Stomach smooth muscle (tissue), 2 donors: Measurements from ENCODE around the gene ALOXE3.
"Not testable (repeated sequence)": the region's sequence is repeated elsewhere in the genome, so short reads cannot be mapped to it uniquely, and the experiment has no call there.

ENCODE experiments used
- H3K27ac ChIP-seq: one replicate; pipeline ENCODE4 v1.7.0; 2013; ENCODE audit warnings: mild to moderate bottlenecking, low read length, inconsistent platforms
- H3K27me3 ChIP-seq, 2 donors: one replicate each; pipeline ENCODE4 v1.7.0; 2013; ENCODE audit warnings: low read length in 2 of 2; ENCODE audit not compliant: insufficient read depth in 2 of 2, control insufficient read depth in 1 of 2
- H3K36me3 ChIP-seq, 2 donors: one replicate each; pipeline ENCODE4 v1.7.0; 2013; ENCODE audit warnings: low read length in 2 of 2; ENCODE audit not compliant: control insufficient read depth in 2 of 2, insufficient read depth in 2 of 2
- H3K4me1 ChIP-seq: one replicate; pipeline ENCODE4 v1.7.0; 2013; ENCODE audit warnings: low read length; ENCODE audit not compliant: control insufficient read depth, insufficient read depth
- H3K4me3 ChIP-seq, 2 donors: one replicate each; pipeline ENCODE4 v1.7.0; 2013; ENCODE audit warnings: low read length in 2 of 2
- H3K9ac ChIP-seq, 2 donors: one replicate each; pipeline ENCODE4 v1.7.0; 2013; ENCODE audit warnings: low read length in 2 of 2, mild to moderate bottlenecking in 1 of 2
- H3K9me3 ChIP-seq, 2 donors: one replicate each; pipeline ENCODE4 v1.7.0; 2013; ENCODE audit warnings: low read length in 2 of 2; ENCODE audit not compliant: control insufficient read depth in 2 of 2
- donor health status: healthy.
- donor health status: Pancreatic carcinoma.

ALOXE3 gene

GRCh38 chr17:8066841-8067775 is 51.2 kb downstream of the ALOXE3 start:
- Histone ChIP-seq H3K4me1 (no peaks in the 10 kb centered on the region), H3K27ac (no peak overlapping the region), H3K4me3 (no peak overlapping the region), H3K27me3 (peaks cover 33 to 37% of the 10 kb centered on the region in 2 donors), H3K9ac (no peak overlapping the region), H3K36me3 (no peaks in the 10 kb centered on the region), H3K9me3 (no peaks in the 10 kb centered on the region)

GRCh38 chr17:8064561-8065019 is 53.7 kb downstream of the ALOXE3 start:
- no peaks in the 10 kb centered on the region for H3K4me1 ChIP-seq
- H3K9ac ChIP-seq = no peak overlapping the region
- no peaks in the 10 kb centered on the region for H3K9me3 ChIP-seq
- H3K27me3 ChIP-seq = peaks cover 39 to 45% of the 10 kb centered on the region in 2 donors
- no peaks in the 10 kb centered on the region for H3K36me3 ChIP-seq
- no peak overlapping the region for H3K4me3 ChIP-seq
- H3K27ac ChIP-seq = no peak overlapping the region

GRCh38 chr17:8063761-8064534 is 54.4 kb downstream of the ALOXE3 start:
- no peaks in the 10 kb centered on the region for H3K36me3 ChIP-seq
- H3K27me3 ChIP-seq = peaks cover 44 to 51% of the 10 kb centered on the region in 2 donors
- H3K27ac ChIP-seq = no peak overlapping the region
- no peaks in the 10 kb centered on the region for H3K9me3 ChIP-seq
- no peaks in the 10 kb centered on the region for H3K4me1 ChIP-seq
- no peak overlapping the region for H3K4me3 ChIP-seq
- H3K9ac ChIP-seq = no peak overlapping the region

GRCh38 chr17:8062807-8063483 is 55.4 kb downstream of the ALOXE3 start:
- Histone ChIP-seq H3K9ac (no peak overlapping the region), H3K4me3 (no peak overlapping the region), H3K36me3 (no peaks in the 10 kb centered on the region)

GRCh38 chr17:8062435-8062806 is 55.9 kb downstream of the ALOXE3 start:
- peaks cover 54 to 60% of the 10 kb centered on the region in 2 donors for H3K27me3 ChIP-seq
- no peaks in the 10 kb centered on the region for H3K9me3 ChIP-seq
- H3K4me1 ChIP-seq = peaks cover 5% of the 10 kb centered on the region
- H3K36me3 ChIP-seq = no peaks in the 10 kb centered on the region
- H3K4me3 ChIP-seq = no peak overlapping the region
- H3K9ac ChIP-seq = no peak overlapping the region
- H3K27ac ChIP-seq = no peak overlapping the region

More at GRCh38 chr17:8062807-8063483, 55.4 kb downstream of the ALOXE3 start:
- Histone ChIP-seq H3K27ac (no peak overlapping the region), H3K9me3 (no peaks in the 10 kb centered on the region), H3K4me1 (peaks cover under 1% of the 10 kb centered on the region), H3K27me3 (peaks cover 51 to 58% of the 10 kb centered on the region in 2 donors)

- not testable (repeated sequence) for H3K9ac ChIP-seq, H3K4me1 ChIP-seq, H3K27ac ChIP-seq, H3K9me3 ChIP-seq, H3K36me3 ChIP-seq, H3K4me3 ChIP-seq
- H3K27me3 ChIP-seq = peaks cover 57 to 63% of the 10 kb centered on the region in 2 donors
These were observed 56.5 kb downstream of the ALOXE3 start for GRCh38 chr17:8061851-8062250.

GRCh38 chr17:8060274-8060673 is 58.0 kb downstream of the ALOXE3 start:
- no peaks in the 10 kb centered on the region for H3K9me3 ChIP-seq
- peaks cover 65 to 69% of the 10 kb centered on the region in 2 donors for H3K27me3 ChIP-seq
- no peaks in the 10 kb centered on the region for H3K36me3 ChIP-seq
- H3K9ac ChIP-seq = no peak overlapping the region
- H3K4me3 ChIP-seq = no peak overlapping the region
- no peak overlapping the region for H3K27ac ChIP-seq
- H3K4me1 ChIP-seq = peaks cover 5% of the 10 kb centered on the region

GRCh38 chr17:8059131-8059530 is 59.2 kb downstream of the ALOXE3 start:
- H3K27ac ChIP-seq = no peak overlapping the region
- no peaks in the 10 kb centered on the region for H3K36me3 ChIP-seq
- no peaks in the 10 kb centered on the region for H3K9me3 ChIP-seq
- peaks cover 63 to 65% of the 10 kb centered on the region in 2 donors for H3K27me3 ChIP-seq
- peaks cover 5% of the 10 kb centered on the region for H3K4me1 ChIP-seq
- H3K4me3 ChIP-seq = no peak overlapping the region
- no peak overlapping the region for H3K9ac ChIP-seq

GRCh38 chr17:8057691-8058114 is 60.6 kb downstream of the ALOXE3 start:
- Histone ChIP-seq H3K9me3 (no peaks in the 10 kb centered on the region), H3K27ac (no peak overlapping the region), H3K4me1 (peaks cover 5% of the 10 kb centered on the region), H3K4me3 (no peak overlapping the region), H3K27me3 (peaks cover 52 to 55% of the 10 kb centered on the region in 2 donors), H3K9ac (no peak overlapping the region), H3K36me3 (no peaks in the 10 kb centered on the region)

- H3K27ac ChIP-seq = no peak overlapping the region
- peaks cover 5% of the 10 kb centered on the region for H3K4me1 ChIP-seq
These were observed 61.2 kb downstream of the ALOXE3 start for GRCh38 chr17:8056976-8057625.

More at GRCh38 chr17:8056976-8057625, 61.2 kb downstream of the ALOXE3 start:
- Histone ChIP-seq H3K9ac (no peak overlapping the region), H3K4me3 (no peak overlapping the region), H3K27me3 (peaks cover 46 to 49% of the 10 kb centered on the region in 2 donors), H3K36me3 (no peaks in the 10 kb centered on the region), H3K9me3 (no peaks in the 10 kb centered on the region)
